ENCODE results near the gene ELF4.
A peak's percentile ranks its signal among the peaks of the same experiment; 100 is the strongest.
"Not testable (repeated sequence)": the region's sequence is repeated elsewhere in the genome, so short reads cannot be mapped to it uniquely, and the experiment has no call there.

Gene ELF4

DNA sequence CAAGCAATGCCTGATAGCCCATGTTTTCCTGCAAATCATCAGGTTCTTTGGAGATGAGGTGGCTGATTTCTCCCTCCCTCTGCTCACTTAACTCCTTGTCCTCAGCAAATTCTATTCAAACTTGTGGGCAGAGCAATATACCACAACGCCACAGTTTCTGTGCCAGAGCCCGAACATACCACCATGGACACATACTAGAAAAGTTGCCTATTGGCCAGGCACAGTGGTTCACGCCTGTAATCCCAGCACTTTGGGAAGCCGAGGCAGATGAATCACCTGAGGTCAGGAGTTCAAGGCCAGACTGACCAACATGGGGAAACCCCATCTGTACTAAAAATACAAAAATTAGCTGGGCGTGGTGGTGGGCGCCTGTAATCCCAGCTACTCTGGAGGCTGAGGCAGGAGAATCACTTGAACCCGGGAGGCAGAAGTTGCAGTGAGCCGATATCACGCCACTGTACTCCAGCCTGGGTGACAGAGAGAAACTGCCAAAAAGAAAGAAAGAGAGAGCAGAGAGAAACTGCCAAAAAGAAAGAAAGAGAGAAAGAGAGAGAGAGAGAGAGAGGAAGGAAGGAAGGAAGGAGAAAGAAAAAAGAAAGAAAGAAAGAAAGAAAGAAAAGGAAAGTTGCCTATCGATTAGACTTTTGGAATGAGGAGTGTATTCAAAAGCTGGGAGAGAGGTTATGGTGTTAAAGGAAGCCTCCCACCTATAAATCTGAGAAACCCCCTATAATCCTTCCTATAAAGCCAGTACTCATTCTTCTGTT, 5.0 kb upstream of the ELF4 start:
- not testable (repeated sequence) for DNase-seq

DNA sequence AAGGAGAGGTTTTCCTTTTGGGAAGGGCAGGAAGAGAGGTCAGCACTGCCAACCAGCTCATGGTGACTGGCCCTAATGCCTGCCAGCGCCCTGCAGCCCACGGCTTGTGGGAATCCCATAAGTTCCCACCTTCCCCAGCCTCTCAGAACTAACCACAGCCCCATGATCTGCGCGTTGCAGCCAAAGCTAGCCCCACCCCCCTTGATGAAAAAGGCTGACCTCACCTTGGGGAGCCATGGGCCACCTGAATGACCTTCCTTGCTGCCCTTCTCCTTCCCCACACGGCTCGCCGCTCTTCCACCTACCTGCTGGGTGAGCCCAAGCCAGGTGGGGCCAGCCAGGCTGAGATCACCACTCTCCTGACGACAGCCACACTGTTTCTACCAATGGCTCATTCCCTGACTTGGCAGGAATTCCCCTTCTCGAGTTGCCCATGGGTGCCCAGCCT, 3.9 kb upstream of the ELF4 start:
- no peak for DNase-seq

DNA sequence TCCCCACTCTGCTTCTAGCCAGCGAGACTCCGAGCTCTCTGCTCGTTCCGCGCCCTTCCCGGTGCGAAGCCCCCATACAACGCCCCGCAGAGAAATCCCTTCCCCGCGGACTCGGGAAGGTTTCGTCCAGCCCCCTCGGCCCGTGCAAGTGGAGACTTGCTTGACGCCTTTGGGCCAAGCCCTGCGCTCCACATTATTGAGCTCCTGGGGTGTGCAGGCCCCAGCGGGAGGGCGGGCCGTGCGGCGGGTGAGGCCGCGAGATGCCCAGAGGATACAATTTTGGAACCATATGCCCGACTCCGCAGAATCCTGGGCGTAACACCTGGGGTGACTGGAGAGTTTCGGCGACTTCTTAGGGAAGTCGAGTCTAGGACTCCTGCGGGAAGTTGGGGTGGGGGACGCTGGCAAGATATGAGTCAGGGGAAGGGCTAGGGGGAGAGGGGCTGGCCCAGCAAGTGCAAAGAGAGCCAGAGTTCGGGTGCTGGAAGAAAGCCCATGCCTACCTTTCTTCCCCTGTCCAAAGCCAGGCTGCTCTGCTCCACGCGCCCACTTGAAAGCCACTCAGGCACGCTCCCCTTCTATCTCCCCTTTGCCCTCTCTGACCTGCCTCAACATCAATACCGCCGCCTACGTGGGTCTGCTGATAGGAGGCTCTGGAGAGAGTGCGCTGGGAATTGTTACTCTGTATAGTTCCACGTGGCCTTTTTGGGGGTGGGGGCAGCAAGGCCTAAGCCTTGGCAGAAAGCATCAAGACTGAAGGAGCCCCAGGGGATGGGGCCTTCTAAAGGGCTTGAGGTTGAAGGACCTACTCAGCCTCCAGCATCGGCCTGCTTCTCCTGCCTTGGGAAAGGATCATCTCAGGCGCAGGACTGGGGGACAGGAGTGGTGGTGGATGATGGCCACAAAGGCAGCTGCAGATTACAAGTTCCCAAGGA, 1.2 kb upstream of the ELF4 start:
- DNase-seq = peak in 3 of 51 donors; percentile 6 to 20 (median 10)

DNA sequence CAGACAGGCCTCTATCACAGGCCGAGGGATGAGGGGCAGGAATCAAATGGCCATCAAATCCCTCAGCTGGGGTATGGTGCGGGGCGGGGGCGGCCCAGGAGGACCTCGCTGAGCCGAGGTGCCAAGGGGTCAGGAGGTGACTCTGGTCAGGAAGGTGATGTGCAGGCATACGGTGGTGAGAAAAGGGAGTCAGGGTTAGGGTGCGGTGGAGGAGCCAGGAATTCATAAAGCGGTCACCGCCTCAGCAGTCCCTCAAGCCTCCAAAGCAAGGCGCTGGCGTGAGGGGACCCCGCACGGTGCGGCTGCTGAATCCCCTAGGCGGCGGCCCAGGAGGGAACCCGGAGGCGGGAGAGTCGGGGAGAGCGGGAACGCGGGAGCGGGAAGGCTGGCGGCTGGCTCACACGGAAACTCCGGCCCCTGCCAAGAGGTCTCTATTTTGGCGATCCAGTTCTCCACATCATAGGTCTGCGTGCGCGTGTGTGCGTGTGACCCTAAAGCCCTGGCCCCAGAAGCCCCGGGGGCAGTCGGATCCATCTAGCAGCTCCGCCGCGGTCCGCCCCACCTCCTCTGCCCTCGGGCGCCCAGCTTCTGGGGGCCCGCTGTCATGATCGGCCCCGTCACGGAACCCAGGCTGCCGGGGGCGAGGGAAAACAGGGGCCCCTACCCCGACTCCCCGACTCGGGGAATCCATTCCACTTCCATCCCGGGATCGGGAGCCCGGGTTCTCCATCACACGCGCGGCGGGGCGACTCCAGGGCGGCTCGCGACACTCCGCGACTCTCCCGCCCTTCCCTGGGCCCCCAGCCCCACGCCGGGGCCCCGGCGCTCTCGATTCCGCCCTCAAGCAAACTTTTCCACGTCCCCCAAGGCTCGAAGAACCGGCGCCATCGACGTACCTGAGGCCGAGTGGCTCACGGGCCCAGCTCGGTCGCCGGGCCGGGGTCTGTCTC, 593 bp downstream of the ELF4 start:
- DNase-seq = peak in 2 of 51 donors; percentile 6 to 7

DNA sequence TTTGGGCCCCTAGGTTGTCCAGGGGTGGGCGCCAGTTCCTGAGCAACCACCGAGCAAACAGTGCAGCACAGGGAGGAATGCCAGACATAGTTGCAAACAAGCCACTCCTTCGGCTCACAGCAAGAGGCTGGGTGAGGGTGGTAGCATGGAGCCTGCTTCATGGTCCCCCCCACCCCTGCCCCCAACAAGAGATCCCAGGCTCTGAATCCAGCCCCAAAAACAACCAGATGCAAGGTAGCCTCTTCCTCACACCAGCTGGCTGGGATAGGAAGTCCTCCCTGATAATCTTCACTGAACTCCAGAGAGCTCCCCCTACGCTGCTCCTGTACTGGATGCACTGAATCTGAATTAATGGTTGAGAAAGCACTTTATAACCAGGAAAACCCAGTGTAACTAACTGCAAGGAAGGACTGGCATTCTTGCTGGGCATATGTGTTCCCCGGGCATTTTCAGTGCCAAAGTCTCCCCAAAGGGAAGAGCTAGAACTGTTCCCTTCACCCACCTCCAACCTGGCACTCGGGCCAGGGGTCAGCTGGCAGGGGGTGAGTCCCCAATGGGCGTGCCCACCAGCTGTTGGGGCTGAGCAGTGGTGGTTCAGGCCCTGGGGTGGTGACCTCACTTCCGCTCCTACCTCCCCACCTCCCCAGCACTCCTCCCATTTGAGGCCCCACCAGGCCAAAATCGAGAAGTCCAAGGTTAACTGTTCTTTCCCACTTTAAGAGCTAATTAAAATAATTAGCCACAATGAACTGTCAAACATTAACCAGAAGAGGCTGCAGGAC, 1.5 kb downstream of the ELF4 start:
- peak in 2 of 51 donors; percentile 1 to 3 for DNase-seq

DNA sequence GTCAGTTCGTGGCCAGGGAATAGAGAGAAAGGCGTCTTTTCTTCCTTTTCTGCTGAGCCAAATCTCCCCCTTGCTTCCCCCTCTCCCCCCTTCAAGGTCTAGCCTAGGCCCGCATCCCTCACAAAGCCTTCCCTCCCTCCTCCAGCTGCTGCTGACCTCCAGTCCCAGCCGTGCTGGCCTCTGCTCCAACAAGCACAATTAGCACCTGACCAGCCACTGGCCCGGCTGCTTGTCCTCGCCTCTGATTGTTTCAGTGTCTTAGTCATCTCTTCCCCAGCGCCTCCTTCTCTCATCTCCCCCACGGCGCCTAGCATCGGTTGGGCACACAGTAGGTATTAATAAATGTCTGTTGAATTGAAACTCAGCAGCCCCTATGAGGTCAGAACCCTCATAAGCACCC, 4.2 kb downstream of the ELF4 start:
- DNase-seq = peak in 2 of 51 donors; percentile 0 to 1

DNA sequence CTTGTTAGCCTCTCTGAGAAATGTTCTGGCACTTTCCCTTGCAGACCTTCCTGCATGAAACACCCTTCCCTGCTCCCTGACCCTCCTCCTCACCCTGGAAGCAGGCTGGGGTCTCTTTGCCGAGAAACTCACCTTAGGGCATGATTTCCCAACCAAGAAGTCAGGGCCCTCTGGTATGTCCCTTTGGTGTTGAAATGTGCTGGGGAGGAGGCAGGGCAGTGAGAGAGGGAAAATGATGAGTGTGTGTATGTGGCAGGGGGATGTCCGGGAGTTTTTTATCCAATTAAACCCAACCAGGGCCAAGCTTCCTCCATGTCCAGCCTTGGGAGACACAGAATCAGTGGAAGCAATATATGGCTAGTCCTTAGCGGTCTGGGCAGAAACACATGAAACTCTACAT, 5.1 kb downstream of the ELF4 start:
- no peak for DNase-seq

DNA sequence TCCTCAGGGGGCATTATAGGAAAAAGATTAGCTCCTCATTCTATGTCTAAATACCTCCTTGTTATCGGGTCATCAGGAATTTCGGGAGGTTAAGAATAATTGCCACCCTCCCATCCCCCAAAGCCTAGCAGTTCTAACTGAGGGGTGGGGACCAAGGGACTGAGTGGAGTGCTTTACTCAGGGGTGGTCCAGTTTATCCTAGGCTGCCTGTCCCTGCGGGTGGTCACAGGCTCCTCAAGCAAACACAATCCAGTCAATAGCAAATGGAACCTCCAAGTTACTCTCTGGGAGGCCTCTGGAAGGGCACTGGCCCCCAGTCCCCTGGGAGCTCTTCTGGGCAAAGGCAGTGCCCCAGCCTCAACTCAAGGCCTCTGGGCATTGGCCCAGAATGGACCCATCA, 6.7 kb downstream of the ELF4 start:
- no peak for DNase-seq

DNA sequence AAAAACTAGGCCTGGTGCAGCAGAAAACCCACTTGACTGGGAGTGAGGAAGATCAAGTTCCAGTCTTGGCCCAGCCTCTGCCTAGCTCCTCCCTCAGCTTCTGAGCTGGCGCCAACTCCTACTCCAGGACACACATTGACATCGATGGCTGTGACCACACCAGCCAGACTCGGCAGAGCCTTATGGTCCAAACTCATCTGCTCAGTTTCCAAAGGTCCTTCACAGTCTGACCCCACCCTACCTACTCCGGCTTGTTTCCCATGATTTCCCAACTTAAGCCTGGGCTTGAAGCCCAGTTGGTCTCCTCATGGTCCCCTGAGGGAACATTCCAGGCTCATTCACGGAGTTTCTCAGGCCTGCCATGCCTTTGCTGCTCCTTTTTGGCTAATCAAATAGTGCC, 10.1 kb downstream of the ELF4 start:
- DNase-seq = no peak

DNA sequence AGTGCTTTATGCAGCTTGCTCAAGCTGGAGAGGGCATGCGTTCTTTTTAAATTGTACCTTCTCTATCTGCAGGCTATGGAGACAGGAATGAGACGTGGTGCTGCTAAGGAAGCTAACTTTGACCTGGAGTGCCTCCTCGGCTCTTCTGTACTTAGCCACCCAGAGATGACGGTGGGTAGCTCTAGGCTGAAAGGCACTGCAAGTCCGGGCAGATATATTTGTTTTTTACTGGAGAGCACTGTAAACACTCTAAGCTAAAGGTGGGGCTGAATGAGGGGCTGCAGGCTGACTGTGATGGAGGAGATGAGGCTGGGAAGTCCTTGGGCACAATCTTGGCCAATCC, 12.1 kb downstream of the ELF4 start:
- no peak for DNase-seq

DNA sequence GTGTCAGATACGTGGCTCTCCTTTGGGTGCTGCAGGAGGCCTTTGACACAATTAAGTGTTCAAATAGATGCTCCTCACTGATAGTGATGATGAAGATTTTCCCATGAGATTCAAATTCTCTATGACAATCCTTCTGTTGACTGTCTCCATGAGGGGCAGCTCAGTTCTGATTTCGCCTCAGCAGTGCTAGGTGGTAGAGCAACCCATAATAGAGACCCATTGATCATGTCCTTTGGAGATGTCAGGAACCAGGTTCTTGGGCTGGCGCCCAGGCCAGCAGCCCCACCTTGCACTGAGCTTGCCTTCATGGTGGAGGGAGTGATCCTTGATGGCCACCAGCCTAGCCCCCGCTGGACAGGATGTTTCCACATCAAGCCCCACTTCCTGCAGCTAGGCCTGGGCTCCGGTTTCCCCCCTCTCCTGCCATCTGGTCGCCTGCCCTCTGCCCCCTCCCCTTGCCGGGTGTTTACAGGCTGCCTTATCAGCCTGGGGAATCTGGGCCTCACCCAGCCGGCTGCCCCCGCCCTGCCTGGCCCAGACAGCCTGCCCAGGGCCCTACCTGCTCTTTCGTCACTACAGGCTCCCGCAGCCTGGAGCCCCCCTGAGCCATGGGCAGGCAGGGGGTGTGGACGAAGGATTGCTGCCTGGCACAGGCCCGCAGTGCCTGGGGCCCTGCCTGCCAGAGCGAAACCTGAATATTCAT, 12.6 kb downstream of the ELF4 start:
- no peak for DNase-seq

DNA sequence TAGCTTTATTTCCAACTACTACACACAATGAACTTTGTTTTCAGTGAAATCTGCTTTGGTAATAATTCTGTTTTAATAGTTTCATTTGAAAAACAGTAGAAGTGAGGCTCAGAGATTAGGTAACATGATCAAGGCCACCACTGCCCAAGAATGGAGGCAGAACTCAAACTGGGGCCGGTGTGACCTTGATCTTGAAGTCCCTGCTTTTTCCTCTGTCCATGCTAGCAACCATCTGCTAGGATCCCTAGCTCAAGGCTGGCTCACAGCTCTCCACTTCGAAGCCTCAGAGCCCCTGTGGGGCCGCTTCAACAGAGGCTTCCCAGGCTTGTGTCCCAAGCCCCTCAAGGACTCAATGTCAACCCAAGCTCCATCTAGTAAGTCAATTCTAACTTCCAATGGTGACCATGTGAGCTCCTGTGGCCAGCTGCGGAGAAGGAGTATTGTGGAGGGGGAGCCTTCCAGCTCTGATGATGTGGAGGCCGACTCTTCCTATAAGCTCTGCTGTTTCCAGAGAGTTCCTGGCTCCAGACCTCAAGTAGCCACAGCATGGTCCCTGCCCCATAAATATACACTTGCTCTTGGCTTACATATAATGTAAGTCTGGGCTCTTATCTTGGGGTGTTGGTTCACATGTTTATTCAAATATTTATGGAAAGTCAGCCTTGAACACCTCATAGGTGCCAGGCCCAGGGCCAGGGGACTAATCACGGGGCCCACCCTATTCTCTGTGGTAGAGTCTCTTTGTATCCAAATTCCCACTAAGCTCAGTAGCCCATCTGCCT, 14.9 kb downstream of the ELF4 start:
- DNase-seq = no peak

DNA sequence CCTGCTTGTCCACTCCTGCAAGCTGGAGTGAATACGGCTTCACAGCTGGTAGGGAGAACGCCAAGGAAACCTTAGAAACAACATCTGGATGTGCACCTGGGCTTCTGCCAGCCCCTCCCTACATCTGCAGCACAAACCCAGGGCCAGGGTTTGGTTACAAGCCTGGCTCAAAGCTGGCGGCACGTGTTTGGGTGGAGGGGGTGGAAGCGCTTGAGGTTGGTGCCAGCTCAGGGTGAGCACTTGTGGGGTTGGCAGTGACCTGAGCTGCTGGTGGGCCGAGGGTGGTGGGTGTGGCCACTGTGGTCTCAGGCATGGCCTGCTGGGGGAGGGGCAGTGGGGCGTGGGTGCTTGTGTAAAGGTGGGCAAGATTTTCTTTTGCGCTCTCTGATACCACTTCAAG, 15.6 kb downstream of the ELF4 start:
- no peak for DNase-seq

DNA sequence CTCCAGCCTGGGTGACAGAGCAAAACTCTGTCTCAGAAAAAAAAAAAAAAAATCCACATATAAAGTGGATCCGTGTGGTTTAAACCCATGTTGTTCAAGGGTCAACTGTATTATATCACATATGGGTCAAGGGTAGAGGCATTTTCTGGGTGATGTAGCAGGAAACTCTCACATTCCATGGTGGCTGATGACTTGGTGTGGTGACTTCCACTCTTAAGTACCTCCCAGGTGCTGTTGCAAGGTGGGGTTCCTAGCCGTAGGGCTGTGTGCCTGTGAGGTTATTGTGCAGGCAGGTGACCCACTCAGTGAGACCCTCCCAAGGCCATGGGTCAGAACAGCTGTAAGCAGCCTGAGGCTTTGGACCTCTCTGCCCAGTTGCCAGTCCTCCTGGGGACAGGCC, 17.0 kb downstream of the ELF4 start:
- no peak for DNase-seq

DNA sequence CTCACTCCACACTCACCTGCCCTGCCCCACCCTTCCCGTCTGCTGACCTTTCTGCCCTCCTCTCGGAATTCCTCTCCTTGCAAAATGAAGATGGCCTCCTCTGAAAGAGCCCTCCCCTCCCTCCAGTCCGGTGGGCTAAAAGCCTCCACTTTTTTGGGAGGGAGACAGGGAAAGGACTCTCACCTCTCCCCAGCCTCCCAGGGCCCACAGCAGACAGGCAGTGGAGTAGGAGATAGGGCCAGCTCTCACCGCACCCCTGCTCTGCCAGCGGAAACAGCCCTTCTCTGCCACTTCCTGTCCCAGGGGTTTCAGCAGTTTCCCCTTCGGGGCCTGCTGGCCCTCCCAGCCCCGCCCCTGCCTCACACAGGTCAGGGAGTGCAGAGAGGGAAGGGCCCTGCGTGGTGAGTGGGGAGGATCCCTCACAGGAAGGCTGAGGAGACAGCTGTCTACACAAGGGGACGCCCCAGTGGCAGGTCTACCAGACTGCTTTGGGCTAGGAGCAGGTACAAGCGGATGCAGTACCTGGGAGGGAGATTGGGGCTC, 18.2 kb downstream of the ELF4 start:
- DNase-seq = peak in 6 of 51 donors; percentile 0 to 12 (median 1)

DNA sequence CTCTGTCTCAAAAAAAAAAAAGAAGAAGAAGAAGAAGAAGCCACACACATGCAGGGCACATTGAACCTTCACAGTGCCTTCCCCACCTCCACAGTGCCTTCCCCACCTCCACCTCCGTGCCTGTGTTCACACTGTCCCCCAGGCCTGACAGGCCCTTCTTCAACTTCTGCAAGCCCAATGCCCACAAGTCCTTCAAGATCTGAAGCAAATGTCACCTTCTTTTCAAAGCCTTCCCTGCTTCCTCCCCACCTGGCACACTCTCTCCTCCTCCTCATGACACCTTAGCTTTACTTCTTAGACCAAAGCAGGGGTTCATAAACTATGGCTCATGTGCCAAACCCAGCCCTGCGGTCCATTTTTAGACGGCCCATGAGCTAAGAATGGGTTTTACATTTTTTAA, 19.9 kb downstream of the ELF4 start:
- no peak for DNase-seq

DNA sequence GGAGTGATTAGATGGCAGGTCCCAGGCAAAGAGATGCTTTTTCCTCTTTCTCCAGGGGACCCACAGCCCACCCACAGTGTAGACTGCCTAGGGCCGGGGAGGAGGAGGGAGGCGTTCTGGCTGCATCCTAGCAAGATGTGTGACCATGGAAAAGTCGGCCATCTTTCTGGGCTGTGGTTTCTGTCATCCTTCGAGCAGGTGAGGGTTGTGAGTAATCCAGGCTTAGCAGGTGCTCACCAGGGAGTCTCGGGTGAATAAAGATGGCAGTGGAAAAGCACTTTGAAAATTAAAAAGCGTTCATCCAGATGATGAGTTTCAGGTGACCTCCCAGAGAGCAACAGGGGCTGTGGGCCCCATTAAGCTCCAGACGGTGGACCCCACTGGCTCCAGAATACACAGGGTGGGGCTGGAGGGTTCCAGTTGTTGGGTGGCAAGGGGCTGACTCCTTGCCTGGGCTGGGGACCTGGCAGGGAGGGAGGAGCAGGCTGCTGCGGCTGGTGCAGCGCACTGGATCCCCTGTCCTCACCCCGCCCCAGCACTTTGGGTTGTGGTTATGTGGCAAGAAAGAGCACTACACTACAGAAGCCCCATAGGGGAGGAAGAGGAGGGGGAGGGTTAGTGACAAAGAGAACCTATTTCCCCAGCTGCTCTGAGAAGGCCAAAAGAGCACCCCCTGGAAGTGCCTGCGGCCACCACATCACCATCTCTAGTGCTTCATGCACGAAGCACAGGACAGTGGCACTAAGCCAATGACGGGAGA, 23.7 kb downstream of the ELF4 start:
- DNase-seq = no peak
